ENCODE data around the gene ADCY9.

The ADCY9 gene

DNA sequence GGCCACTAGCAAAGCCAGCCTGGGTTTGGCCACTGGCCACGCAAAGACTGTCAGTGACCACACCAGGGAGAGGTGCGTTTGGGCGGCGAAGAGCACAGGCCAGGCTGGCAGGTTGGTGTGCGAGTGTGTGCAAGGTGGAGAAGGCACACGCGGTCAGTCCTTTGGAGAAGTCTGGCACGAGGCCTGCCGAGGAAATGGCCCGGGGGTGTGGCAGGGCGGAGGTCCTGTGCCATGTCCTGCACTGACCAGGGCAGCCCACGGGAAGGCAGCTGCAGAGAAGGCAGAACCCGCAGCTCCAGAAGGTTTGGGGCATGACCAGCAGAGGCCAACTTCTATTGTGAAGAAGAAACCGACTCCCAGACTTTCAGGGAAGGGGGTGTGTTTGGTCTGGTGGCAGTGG, 90.8 kb downstream of the ADCY9 start:
- no peak for DNase-seq

DNA sequence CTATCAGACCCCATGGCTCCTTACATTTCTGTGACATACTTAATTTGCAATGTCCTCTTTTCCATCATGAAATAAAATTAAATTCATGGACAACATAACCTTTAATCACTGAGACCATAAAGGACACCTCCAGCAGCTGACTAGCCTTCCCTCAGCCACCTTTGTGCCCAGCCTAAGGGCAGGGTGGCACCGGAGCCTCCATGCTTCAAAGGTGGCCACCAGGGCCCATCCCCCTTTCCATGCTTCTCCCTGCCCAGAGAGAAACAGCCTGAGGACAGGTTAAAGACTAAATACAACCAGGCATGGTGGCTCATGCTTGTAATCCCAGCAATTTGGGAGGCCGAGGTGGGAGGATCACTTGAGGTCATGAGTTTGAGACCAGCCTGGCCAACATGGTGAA, 94.3 kb downstream of the ADCY9 start:
- DNase-seq: no peak

DNA sequence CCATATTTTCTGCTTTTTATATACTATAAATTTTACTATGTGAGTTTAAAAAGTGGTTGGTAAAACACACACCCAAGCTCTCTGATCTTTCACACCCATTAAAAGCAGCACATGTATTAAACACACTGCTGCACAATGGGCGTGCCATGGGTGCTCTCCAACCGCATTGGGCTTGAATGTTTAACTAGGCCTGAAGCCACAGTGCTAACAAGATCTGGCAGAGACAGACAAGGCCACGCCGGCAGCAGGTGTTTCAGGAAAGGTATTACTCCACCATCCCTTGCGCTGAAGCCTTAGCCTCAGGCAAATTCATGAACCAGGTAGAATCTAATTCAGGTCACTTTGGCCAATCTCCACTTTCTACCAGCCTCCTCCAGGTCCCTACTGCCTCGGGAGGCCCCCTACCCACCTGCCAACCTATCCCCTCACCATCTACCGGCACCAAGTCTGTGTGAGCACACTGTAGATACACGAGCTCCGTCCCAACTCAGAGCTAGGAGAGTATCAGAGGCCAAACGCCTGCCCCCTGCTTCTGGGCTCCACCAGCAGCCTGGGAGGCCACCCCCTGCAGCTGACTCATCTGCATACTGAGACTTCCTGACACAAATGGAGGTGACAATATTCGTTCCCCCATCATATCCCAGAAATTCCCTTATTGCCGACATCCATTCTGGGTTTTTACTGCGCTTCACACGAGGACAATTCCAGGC, 95.0 kb downstream of the ADCY9 start:
- no peak for DNase-seq

DNA sequence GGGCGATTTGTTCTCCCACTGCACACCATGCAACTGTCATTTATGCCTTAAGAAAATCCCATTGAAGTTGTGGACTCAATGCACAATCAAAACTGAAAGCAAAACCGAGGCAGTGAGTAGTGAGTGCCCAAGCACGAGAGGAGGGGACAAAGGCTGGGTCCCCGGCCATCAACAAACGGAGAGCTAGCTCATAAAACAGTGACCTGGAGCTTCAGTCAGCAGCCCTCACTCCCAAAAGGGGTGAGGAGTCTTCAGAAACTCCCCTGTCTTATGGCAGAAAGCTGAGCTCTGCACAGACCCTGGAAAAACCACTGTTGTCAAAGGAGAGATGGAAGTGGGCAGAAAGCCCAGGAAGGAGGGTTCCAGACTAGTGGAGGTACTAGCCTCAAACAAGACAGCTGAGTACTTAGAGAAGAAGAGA, 96.9 kb downstream of the ADCY9 start:
- peak; percentile 33 for DNase-seq

DNA sequence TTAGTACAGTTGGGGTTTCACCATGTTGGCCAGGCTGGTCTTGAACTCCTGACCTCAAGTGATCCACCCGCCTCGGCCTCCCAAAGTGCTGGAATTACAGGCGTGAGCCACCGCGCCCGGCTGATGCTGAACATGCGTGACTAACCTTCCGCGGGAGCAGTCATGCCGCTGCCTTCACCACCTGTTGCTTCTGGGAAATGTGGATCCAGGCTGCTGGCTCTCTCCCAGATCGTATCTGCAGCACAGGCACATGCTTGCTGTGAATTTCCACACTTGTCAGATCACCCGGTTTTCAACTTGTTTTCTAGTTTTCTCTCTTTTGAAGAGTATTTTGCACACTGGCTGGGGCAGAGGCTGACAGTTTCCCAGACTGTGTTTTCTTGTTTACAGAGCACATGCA, 97.9 kb downstream of the ADCY9 start:
- no peak for DNase-seq

DNA sequence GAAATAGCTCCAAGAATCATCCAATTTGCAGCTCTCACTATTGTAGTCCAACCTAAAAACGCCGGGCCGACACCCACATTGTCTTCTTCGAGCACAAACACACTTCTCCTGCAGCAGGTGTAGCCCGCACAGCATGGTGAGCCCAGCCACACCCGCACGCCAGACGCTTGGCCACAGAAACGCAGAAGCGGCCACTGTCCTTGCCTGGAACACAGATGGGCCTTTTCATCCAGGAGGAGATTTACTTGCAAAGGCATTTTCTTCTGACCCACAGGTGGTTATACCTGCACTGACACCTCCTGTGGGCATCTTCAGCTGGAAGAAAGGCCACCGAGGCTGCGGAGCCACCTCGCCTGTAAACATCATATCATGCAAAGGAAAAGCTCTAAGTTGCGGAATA, 98.4 kb downstream of the ADCY9 start:
- DNase-seq: no peak

DNA sequence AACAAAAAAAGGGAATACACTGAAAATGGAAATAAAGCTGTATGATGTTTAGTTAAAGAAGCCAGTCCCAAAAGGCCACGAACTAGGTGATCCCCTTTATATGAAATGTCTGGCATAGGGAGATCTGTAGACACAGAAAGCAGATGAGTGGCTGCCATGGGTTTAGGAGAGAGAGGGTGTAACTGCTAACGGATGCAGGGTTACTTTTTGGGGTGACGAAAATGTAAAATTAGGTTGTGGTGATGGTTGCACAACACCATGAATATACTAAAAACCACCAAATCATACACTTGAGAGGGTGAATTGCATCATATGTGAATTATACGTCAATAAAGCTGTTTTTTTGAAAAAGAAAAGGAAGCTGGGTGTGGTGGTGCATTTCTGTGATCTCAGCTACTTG, 99.6 kb downstream of the ADCY9 start:
- DNase-seq: no peak

DNA sequence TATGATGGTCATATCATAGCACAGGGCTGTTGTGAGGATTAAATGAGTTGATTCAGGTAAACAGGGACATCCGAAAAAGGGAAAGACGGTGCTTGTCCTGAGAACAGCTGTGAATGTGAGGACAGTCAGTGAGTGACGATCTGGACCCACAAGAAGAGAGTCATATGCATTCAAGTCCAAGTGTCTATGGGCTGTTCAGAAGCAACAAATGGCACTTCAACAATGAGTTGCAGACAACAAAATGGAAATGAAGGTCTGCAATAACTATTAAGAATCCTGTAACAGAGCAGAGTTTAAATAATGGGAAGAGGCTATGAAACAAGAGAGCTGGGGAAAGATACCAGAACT, 100.3 kb downstream of the ADCY9 start:
- no peak for DNase-seq

DNA sequence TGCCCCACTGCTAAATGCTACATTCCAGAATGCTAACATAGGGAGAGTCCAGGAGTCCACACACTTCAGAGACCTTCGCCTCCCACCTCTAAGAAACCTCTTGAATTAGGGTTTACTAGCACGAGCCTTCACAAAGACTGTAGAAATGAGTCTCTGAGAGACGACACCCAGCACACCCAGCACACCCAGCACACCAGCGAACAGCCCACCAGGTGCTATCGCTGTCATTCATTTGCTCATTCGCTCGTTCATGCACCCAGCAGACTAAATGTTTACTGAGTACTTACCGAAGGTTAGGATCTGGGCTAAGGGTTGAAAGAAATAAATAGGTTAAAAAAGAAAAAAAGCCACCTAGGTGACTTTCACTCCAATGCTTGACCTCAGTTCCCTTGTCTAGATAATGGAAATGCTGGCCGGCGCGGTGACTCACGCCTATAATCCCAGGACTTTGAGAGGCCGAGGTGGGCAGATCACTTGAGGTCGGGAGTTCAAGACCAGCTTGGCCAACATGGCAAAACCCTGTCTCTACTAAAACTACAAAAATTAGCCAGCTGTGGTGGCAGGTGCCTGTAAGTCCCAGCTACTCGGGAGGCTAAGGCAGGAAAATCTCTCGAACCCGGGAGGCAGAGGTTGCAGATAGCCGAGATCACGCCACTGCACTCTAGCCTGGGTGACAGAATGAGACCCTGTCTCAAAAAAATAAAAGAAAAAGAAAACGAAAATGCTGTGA, 100.8 kb downstream of the ADCY9 start:
- DNase-seq: peak; percentile 82

DNA sequence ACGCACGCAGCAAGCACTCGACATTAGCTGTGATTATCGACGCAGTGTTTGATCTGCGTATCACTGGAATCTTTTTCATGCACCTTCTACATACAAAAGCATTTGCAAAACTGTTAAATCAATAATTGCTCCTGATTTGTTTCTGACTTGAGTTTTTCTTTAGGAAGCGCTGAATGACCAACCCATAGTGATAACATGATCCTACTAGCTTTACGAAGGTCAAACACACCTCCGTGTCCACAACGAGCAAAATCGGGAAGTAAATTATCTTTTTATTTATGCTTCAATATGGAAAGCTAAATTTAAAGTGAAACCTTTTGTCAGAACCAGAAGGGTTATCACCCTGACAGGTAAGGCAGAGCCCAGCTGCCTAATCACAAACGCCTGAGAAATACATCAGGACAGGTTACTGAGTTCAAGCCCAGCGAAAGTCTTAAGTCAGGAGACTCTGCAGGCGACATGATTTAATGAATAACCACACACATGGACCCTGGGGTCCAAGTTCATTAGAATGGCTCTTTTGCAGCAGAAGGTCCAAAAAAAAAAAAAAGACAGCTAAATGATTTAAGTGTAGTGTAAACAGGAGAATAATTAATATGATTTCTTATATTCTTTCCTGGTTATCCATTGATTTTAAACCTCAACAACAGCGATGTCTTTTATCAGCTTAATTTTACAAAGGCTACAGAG, 104.2 kb downstream of the ADCY9 start:
- DNase-seq: no peak

DNA sequence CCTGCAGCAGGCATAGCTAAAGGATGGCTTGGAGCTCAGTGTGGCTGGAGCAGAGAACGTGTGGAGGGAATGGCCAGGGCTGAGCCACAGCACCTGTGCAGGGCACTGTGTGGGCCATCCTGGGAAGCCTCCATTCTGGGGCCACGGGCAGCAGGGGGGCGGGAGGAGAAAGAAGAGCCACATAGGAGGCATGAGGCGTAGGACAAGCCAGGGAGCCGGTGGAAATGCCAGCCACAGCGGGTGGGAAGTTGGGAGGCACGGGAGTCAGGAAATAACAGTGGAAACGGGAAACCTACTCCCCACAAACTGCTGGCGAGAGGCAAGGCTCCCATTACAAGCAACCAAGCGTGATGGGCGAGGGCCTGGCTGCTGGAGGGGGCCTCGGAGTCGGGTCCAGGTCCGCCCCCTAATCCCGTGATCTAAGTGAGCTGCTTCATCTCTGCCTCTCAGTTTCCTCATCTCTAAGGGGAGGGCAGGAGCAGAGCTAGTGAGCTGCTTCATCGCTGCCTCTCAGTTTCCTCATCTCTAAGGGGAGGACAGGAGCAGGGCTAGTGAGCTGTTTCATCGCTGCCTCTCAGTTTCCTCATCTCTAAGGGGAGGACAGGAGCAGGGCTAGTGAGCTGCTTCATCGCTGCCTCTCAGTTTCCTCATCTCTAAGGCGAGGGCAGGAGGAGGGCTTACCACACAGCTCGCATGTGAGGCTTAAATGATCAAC, 104.9 kb downstream of the ADCY9 start:
- DNase-seq: no peak

DNA sequence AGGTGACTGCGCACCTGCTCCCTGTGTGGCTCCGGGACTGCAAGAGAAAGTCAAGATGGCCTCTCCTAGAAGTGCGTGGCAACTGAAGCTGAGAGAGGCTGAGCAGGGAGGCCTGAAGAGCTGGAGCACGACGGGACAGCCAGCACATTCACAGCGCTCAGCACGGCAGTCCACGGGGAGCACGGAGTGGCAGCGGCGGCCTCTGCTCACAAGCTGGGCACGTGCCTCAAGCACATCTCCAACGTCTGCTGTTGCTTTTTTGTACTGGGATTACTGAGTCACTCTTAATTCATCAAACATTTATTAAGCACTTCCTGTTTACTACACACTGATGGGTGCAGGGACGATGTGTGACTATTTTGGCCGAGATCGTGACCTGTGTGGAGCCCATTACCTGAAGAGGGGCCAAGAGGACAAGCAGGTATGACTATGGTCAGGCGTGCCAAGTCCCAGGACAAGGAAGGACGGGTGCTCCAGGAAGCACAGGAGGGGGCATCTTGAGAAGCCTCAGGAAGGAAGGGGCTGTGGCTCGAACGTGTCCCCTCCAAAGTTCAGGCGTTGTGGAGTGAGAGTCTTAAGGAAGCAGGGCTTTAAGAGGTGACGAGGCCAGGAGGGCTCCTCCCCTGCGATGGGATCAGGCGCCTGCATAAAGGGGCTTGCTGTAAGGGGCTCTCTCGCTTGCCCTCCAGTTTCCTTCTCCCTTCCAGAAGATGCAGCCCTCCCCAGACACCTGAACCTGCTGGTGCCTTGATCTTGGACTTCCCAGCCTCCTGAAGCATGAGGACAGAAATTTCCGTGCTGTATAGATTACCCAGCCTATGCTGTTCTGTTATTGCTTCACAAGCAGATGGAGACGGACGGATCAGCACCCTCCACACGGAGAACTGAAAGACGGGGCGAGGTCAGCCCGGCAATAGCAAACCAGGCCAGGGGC, 105.8 kb downstream of the ADCY9 start:
- DNase-seq: no peak

DNA sequence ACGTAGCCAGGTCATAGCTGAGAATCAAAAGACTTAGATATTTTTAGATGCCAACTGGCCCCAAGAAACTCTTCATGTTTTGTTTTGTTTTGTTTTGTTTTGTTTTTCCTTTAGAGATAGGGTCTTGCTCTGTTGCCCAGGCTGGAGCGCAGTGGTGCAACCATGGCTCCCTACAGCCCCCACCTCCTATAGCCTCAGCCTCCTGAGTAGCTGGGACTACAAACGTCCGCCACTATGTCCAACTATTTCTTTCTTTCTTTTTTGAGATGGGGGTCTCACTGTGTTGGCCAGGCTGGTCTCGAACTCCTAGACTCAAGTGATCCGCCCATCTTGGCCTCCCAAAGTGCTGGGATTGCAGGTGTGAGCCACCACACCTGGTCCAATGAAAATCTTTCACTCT, 107.1 kb downstream of the ADCY9 start:
- DNase-seq: no peak

DNA sequence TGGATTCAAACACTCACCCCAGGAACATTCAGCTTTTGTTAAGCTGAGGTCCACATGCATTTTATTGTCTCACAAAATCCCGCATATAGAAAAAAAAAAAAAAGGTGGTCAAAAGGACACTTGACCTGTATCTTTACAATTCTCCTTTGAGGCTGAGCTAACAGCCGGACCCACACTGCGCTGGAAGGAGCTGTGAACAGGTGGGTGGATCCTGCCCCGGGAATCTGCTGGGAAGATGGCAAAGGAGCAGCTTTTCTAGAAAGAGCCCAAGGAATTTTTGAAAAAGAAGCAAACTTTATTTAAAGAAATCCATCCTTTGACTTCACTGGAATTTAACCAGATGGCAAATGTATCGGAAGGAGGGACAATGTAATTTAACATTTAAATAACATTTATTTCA, 108.1 kb downstream of the ADCY9 start:
- DNase-seq: no peak

DNA sequence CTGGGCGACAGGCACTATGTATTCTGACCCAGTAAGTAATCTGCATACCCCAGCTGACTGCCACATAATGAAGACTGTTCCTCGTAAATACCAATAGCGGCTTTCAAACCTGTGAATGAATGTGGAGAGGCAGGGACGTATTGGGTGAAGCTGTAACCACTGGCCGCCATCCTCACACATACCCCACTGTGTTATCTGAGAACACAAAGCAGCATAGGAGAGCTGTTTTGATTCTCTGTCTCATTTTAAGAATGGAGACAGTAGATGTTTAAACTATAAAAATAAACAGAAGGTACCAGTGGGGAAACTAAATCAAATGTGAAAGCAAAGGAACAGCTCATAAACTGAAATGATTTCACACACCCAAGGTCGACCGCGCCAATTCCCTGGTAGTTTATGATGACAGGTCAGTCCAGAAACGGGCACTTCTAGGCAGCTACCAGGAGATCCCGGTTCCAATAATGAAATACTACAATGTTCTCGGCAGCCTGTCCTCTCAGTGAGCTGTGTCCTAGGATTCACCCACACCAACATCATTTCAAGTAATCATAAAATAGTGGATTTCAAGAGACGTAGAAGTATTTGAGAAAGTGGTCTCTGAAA, 109.7 kb downstream of the ADCY9 start:
- DNase-seq: no peak

DNA sequence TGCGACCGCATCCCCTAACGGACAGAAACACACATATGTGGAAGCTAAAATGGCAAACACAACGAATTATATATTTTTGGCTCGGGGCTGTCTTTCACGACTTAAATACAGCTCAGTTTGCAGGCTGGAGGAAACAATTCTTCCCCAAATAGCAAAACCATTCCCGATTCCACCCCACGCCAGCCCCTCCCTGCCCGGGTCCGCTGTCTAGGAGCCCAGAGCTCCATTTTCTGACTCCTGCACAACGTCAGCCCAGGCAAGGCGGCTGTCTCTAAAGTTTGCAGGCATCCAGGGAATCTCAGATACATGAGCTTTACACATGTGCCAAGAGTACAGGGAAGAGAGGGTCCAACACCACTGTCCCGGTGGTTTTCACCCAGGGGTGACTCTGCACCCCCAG, 110.5 kb downstream of the ADCY9 start:
- no peak for DNase-seq

DNA sequence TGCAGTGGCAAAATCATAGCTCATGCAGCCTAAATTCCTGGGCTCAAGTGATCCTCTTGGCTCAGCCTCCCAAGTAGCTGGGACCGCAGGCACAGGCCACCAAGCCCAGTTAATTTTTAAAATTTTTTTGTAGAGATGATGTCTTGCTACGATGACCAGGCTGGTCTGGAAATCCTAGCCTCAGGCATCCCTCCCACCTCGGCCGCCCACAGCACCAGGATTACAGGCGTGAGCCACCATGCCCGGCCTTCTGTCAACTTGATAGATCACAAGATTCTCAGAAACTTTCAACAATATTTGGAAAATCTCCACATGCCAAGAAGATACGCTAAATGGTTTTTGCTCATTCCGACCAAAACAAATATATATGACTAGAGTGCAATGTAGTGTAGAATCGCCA, 111.0 kb downstream of the ADCY9 start:
- DNase-seq: no peak

DNA sequence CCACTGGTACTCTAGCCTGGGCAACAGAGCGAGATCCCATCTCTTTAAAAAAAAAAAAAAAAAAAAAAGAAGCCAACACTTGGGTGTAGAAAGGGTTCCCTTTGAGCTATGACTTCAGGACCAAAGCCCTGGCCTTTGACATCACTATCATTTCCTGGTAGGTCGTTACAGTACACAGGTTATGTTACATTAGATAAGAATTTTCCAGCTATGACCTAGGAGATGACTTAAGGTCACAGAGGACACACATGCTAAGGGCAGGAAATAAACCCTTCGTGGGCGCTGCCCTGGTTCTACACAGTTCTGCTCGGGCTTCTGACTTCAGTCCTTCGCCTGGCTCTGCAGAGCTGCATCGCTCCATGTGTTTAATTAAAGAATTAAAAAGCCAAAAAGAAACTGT, 112.0 kb downstream of the ADCY9 start:
- no peak for DNase-seq

DNA sequence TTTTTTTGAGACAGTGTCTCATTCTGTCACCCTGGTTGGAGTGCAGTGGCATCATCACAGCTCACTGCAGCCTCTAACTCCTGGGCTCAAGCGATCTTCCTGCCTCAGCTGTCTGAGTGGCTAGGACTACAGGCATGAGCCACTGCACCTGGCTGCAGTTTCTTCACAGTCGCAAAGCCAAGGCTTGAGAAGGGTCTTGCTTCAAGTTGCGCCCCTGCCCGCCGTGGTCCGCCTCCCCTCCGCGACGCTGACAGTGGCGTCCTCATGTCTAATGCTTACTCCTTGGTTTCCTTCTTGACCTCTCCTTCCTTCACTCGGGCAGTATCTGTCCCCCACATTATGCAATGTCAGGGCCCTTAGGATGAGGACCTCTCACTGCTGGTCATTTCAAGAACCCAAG, 112.7 kb downstream of the ADCY9 start:
- DNase-seq: no peak

DNA sequence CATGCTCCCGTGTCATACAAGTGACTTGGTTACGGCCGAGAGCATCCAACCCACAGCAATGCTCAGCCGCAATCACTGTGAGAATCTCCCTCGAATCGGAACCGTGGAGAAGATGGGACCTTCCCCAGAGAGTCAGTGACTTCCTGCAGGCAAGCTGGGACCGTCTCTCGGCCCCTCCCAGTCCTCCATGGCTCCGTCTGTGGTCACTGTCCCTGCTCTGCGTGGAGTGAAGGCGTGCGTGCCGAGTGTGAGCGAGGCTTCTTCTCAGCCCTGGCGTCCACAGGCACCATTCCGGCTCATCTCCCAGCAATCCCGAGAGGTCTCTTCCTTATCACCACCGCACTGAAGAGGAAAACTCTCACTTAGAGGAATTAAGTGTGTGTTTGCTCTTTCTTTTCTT, 113.1 kb downstream of the ADCY9 start:
- no peak for DNase-seq

DNA sequence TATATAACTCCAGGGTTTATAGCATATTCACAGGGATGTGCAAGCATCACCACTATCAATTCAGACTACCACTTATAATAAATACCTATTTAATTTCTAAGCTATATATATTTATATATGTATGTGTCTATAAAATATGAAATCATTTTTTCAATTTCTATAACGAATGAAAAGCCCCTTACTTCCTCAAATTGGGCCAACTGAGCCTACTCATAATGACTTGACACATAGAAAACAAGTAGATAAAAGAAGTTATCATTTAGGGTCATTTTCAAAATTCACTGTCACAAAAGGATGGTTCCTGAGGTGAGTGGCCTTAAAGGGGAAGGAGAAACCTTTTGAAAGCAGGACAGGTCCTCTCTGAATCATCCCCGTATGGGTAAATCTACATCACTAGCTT, 114.1 kb downstream of the ADCY9 start:
- no peak for DNase-seq
